Measurements from ENCODE around the gene KCNQ1. TPM values are rescaled to one million over a fixed set of nuclear protein-coding genes. Genes with fewer than 3 reads are reported as not detected.

The KCNQ1 gene
- total RNA-seq, 2 experiments from 2014 or later = 20.4 to 26.0 TPM

- H3K4me3 Mint-ChIP-seq = no peak overlapping the region
- CTCF ChIA-PET = no interaction called here
- no peaks in the 10 kb centered on the region for H3K27me3 Mint-ChIP-seq (ENCODE audit: low read depth)
- no peak for ATAC-seq
- H3K27ac Mint-ChIP-seq = no peak overlapping the region
- H3K9me3 Mint-ChIP-seq (ENCODE audit: insufficient read depth) = no peaks in the 10 kb centered on the region
- POLR2A ChIA-PET = no interaction called here
- H3K36me3 Mint-ChIP-seq (ENCODE audit: low read depth) = no peaks in the 10 kb centered on the region
- H3K4me1 Mint-ChIP-seq (ENCODE audit: low read depth) = peaks cover 2% of the 10 kb centered on the region
- DNase-seq = no peak
Observed at GRCh38 chr11:2855162-2855561, 410.4 kb downstream of the KCNQ1 start.

GRCh38 chr11:2857276-2857675 is 412.5 kb downstream of the KCNQ1 start:
- peaks cover 11% of the 10 kb centered on the region for H3K27me3 Mint-ChIP-seq (ENCODE audit: low read depth)
- CTCF ChIA-PET = no interaction called here
- H3K4me3 Mint-ChIP-seq = no peak overlapping the region
- no peak for DNase-seq
- H3K36me3 Mint-ChIP-seq (ENCODE audit: low read depth) = no peaks in the 10 kb centered on the region
- ATAC-seq = no peak
- no peak overlapping the region for H3K27ac Mint-ChIP-seq
- POLR2A ChIA-PET = no interaction called here
- no peaks in the 10 kb centered on the region for H3K9me3 Mint-ChIP-seq (ENCODE audit: insufficient read depth)
- peaks cover 7% of the 10 kb centered on the region for H3K4me1 Mint-ChIP-seq (ENCODE audit: low read depth)

GRCh38 chr11:2857918-2858317 is 413.1 kb downstream of the KCNQ1 start:
- Mint-ChIP-seq H3K4me3 (no peak overlapping the region), H3K27me3 (ENCODE audit: low read depth) (peaks cover 11% of the 10 kb centered on the region), H3K27ac (no peak overlapping the region), H3K36me3 (ENCODE audit: low read depth) (no peaks in the 10 kb centered on the region), H3K9me3 (ENCODE audit: insufficient read depth) (no peaks in the 10 kb centered on the region), H3K4me1 (ENCODE audit: low read depth) (peaks cover 7% of the 10 kb centered on the region)
- DNase-seq (no peak), ATAC-seq (no peak)
- POLR2A ChIA-PET = no interaction called here
- CTCF ChIA-PET = interaction anchor here (1.5 kb wide), 1 partner anchor 325 kb away, joined by 3 read pairs; no protein-coding TSS in a partner anchor

- ATAC-seq (no peak), DNase-seq (no peak)
- Mint-ChIP-seq H3K9me3 (ENCODE audit: insufficient read depth) (no peaks in the 10 kb centered on the region), H3K4me1 (ENCODE audit: low read depth) (peaks cover 5% of the 10 kb centered on the region), H3K27me3 (ENCODE audit: low read depth) (peaks cover 20% of the 10 kb centered on the region), H3K4me3 (no peak overlapping the region), H3K27ac (no peak overlapping the region), H3K36me3 (ENCODE audit: low read depth) (no peaks in the 10 kb centered on the region)
- POLR2A ChIA-PET = no interaction called here
- CTCF ChIA-PET = interaction anchor here (1.2 to 1.5 kb wide), 2 partner anchors 29 to 326 kb away, joined by 3 read pairs; no protein-coding TSS in a partner anchor
Observed at GRCh38 chr11:2858995-2859698, 414.3 kb downstream of the KCNQ1 start.

GRCh38 chr11:2859699-2860037 is 414.9 kb downstream of the KCNQ1 start:
- no peak overlapping the region for H3K27ac Mint-ChIP-seq
- H3K9me3 Mint-ChIP-seq (ENCODE audit: insufficient read depth) = no peaks in the 10 kb centered on the region
- H3K4me1 Mint-ChIP-seq (ENCODE audit: low read depth) = peaks cover 5% of the 10 kb centered on the region
- CTCF ChIA-PET = interaction anchor here (1.2 to 1.5 kb wide), 2 partner anchors 28 to 327 kb away, joined by 3 read pairs; no protein-coding TSS in a partner anchor
- DNase-seq = no peak
- POLR2A ChIA-PET = no interaction called here
- no peak overlapping the region for H3K4me3 Mint-ChIP-seq
- ATAC-seq = no peak
- no peaks in the 10 kb centered on the region for H3K36me3 Mint-ChIP-seq (ENCODE audit: low read depth)
- peaks cover 26% of the 10 kb centered on the region for H3K27me3 Mint-ChIP-seq (ENCODE audit: low read depth)

- Mint-ChIP-seq H3K4me1 (ENCODE audit: low read depth) (peaks cover 5% of the 10 kb centered on the region), H3K36me3 (ENCODE audit: low read depth) (no peaks in the 10 kb centered on the region), H3K4me3 (no peak overlapping the region), H3K27me3 (ENCODE audit: low read depth) (peaks cover 29% of the 10 kb centered on the region), H3K9me3 (ENCODE audit: insufficient read depth) (no peaks in the 10 kb centered on the region), H3K27ac (no peak overlapping the region)
- ChIA-PET CTCF (interaction anchor here (1.0 to 1.2 kb wide), 2 partner anchors 31 to 328 kb away, joined by 3 read pairs; no protein-coding TSS in a partner anchor), POLR2A (no interaction called here)
- DNase-seq (peak; percentile 35), ATAC-seq (peak; percentile 42)
Observed at GRCh38 chr11:2860636-2861035, 415.8 kb downstream of the KCNQ1 start.

- CTCF ChIA-PET = no interaction called here
- ATAC-seq = no peak
- no peak overlapping the region for H3K27ac Mint-ChIP-seq
- POLR2A ChIA-PET = no interaction called here
- no peaks in the 10 kb centered on the region for H3K36me3 Mint-ChIP-seq (ENCODE audit: low read depth)
- no peak for DNase-seq
- H3K9me3 Mint-ChIP-seq (ENCODE audit: insufficient read depth) = no peaks in the 10 kb centered on the region
- no peak overlapping the region for H3K4me3 Mint-ChIP-seq
- peaks cover 34% of the 10 kb centered on the region for H3K27me3 Mint-ChIP-seq (ENCODE audit: low read depth)
- peaks cover 5% of the 10 kb centered on the region for H3K4me1 Mint-ChIP-seq (ENCODE audit: low read depth)
Observed at GRCh38 chr11:2862395-2863275, 417.8 kb downstream of the KCNQ1 start.

- ChIA-PET CTCF (no interaction called here), POLR2A (no interaction called here)
- H3K36me3 Mint-ChIP-seq (ENCODE audit: low read depth) = no peaks in the 10 kb centered on the region
- ATAC-seq (no peak), DNase-seq (no peak)
- no peaks in the 10 kb centered on the region for H3K9me3 Mint-ChIP-seq (ENCODE audit: insufficient read depth)
- no peak overlapping the region for H3K4me3 Mint-ChIP-seq
- H3K4me1 Mint-ChIP-seq (ENCODE audit: low read depth) = peaks cover 5% of the 10 kb centered on the region
- no peak overlapping the region for H3K27ac Mint-ChIP-seq
- H3K27me3 Mint-ChIP-seq (ENCODE audit: low read depth) = peaks cover 37% of the 10 kb centered on the region
Observed at GRCh38 chr11:2863276-2863618, 418.4 kb downstream of the KCNQ1 start.

GRCh38 chr11:2864901-2865300 is 420.1 kb downstream of the KCNQ1 start:
- no peak for DNase-seq
- POLR2A ChIA-PET = no interaction called here

GRCh38 chr11:2865922-2866577 is 421.2 kb downstream of the KCNQ1 start:
- CTCF ChIA-PET = no interaction called here
- peaks cover 49% of the 10 kb centered on the region for H3K27me3 Mint-ChIP-seq (ENCODE audit: low read depth)

More at GRCh38 chr11:2864901-2865300, 420.1 kb downstream of the KCNQ1 start:
- Mint-ChIP-seq H3K4me1 (ENCODE audit: low read depth) (peaks cover 9% of the 10 kb centered on the region), H3K9me3 (ENCODE audit: insufficient read depth) (no peaks in the 10 kb centered on the region), H3K27ac (no peak overlapping the region), H3K27me3 (ENCODE audit: low read depth) (peaks cover 45% of the 10 kb centered on the region), H3K4me3 (no peak overlapping the region), H3K36me3 (ENCODE audit: low read depth) (no peaks in the 10 kb centered on the region)
- CTCF ChIA-PET = interaction anchor here (1.3 kb wide), 1 partner anchor 22 kb away, joined by 3 read pairs; no protein-coding TSS in a partner anchor
- ATAC-seq = no peak

GRCh38 chr11:2867142-2867541 is 422.3 kb downstream of the KCNQ1 start:
- CTCF ChIA-PET = no interaction called here
- peaks cover 49% of the 10 kb centered on the region for H3K27me3 Mint-ChIP-seq (ENCODE audit: low read depth)

More at GRCh38 chr11:2865922-2866577, 421.2 kb downstream of the KCNQ1 start:
- POLR2A ChIA-PET = no interaction called here
- Mint-ChIP-seq H3K9me3 (ENCODE audit: insufficient read depth) (no peaks in the 10 kb centered on the region), H3K4me1 (ENCODE audit: low read depth) (peaks cover 8% of the 10 kb centered on the region), H3K4me3 (no peak overlapping the region), H3K36me3 (ENCODE audit: low read depth) (no peaks in the 10 kb centered on the region), H3K27ac (no peak overlapping the region)
- DNase-seq = no peak
- ATAC-seq = no peak

More at GRCh38 chr11:2867142-2867541, 422.3 kb downstream of the KCNQ1 start:
- POLR2A ChIA-PET = no interaction called here
- H3K4me3 Mint-ChIP-seq = no peak overlapping the region
- H3K27ac Mint-ChIP-seq = no peak overlapping the region
- no peaks in the 10 kb centered on the region for H3K9me3 Mint-ChIP-seq (ENCODE audit: insufficient read depth)
- H3K36me3 Mint-ChIP-seq (ENCODE audit: low read depth) = no peaks in the 10 kb centered on the region
- peaks cover 14% of the 10 kb centered on the region for H3K4me1 Mint-ChIP-seq (ENCODE audit: low read depth)
- DNase-seq (no peak), ATAC-seq (no peak)
